ENCODE results near the gene UBAP1. TPM values are rescaled to one million over a fixed set of nuclear protein-coding genes. Genes with fewer than 3 reads are reported as not detected.

The UBAP1 gene
- total RNA-seq, 2 donors from 2014 or later = 36.4 to 39.8 TPM

- Histone ChIP-seq H3K36me3 (ENCODE audit: control insufficient read depth, insufficient read depth, low read length) (peaks cover 31% of the 10 kb centered on the region), H3K27me3 (ENCODE audit: control insufficient read depth, insufficient read depth, low read length, poor library complexity, severe bottlenecking) (no peaks in the 10 kb centered on the region), H3K4me1 (ENCODE audit: control insufficient read depth, insufficient read depth, low read length) (peaks cover 4% of the 10 kb centered on the region), H3K4me3 (ENCODE audit: low read length) (peak overlapping the region; percentile 70), H3K27ac (ENCODE audit: low read depth, low read length) (no peak overlapping the region), H3K9me3 (ENCODE audit: control insufficient read depth, low read length) (peaks cover 4% of the 10 kb centered on the region), H3K9ac (ENCODE audit: extremely low read depth, low read length, poor library complexity, severe bottlenecking) (peak overlapping the region; percentile 13)
- Mint-ChIP-seq H3K27ac (peak overlapping the region; percentile 64), H3K4me1 (peaks cover 22% of the 10 kb centered on the region), H3K27me3 (ENCODE audit: insufficient read depth) (no peaks in the 10 kb centered on the region), H3K4me3 (no peak overlapping the region), H3K36me3 (ENCODE audit: low read depth) (peaks cover 25% of the 10 kb centered on the region), H3K9me3 (no peaks in the 10 kb centered on the region)
- TF ChIP-seq CTCF (conservative IDR thresholded peaks at IDR 0.05) = no peak
- DNase-seq = no peak
- 82 to 88% methylated on average over 1 to 3 of the region's 3 CpGs for WGBS, 2 experiments (ENCODE audit: insufficient coverage in 1 of 2, insufficient read length in 1 of 2)
These were observed 7.1 kb downstream of the UBAP1 start for GRCh38 chr9:34185778-34186551.

GRCh38 chr9:34187891-34188240 lies 9.0 kb downstream of the UBAP1 start:
- H3K4me1 ChIP-seq (ENCODE audit: control insufficient read depth, insufficient read depth, low read length) = peaks cover 7% of the 10 kb centered on the region
- no peaks in the 10 kb centered on the region for H3K27me3 Mint-ChIP-seq (ENCODE audit: insufficient read depth)
- H3K4me1 Mint-ChIP-seq = peaks cover 29% of the 10 kb centered on the region
- peaks cover 4% of the 10 kb centered on the region for H3K9me3 ChIP-seq (ENCODE audit: control insufficient read depth, low read length)
- WGBS, 2 experiments (ENCODE audit: insufficient coverage in 1 of 2, insufficient read length in 1 of 2) = 100% methylated on average over 1 of the region's 1 CpG; no CpG with 5 or more reads in 1 of the 2 experiments
- no peaks in the 10 kb centered on the region for H3K27me3 ChIP-seq (ENCODE audit: control insufficient read depth, insufficient read depth, low read length, poor library complexity, severe bottlenecking)
- no peak for TF ChIP-seq CTCF (conservative IDR thresholded peaks at IDR 0.05)
- H3K36me3 ChIP-seq (ENCODE audit: control insufficient read depth, insufficient read depth, low read length) = peaks cover 23% of the 10 kb centered on the region
- no peak overlapping the region for H3K4me3 Mint-ChIP-seq
- no peak overlapping the region for H3K9ac ChIP-seq (ENCODE audit: extremely low read depth, low read length, poor library complexity, severe bottlenecking)
- H3K4me3 ChIP-seq (ENCODE audit: low read length) = no peak overlapping the region
- peaks cover 18% of the 10 kb centered on the region for H3K36me3 Mint-ChIP-seq (ENCODE audit: low read depth)
- DNase-seq = no peak
- H3K9me3 Mint-ChIP-seq = no peaks in the 10 kb centered on the region
- H3K27ac ChIP-seq (ENCODE audit: low read depth, low read length) = no peak overlapping the region
- no peak overlapping the region for H3K27ac Mint-ChIP-seq

- H3K27me3 ChIP-seq (ENCODE audit: control insufficient read depth, insufficient read depth, low read length, poor library complexity, severe bottlenecking) = no peaks in the 10 kb centered on the region
- Mint-ChIP-seq H3K4me3 (peak overlapping the region; percentile 40), H3K4me1 (peaks cover 29% of the 10 kb centered on the region), H3K27me3 (ENCODE audit: insufficient read depth) (no peaks in the 10 kb centered on the region), H3K9me3 (no peaks in the 10 kb centered on the region), H3K27ac (peak overlapping the region; percentile 93), H3K36me3 (ENCODE audit: low read depth) (peaks cover 10% of the 10 kb centered on the region)
- H3K36me3 ChIP-seq (ENCODE audit: control insufficient read depth, insufficient read depth, low read length) = peaks cover 4% of the 10 kb centered on the region
- TF ChIP-seq CTCF (conservative IDR thresholded peaks at IDR 0.05) = peak; percentile 68
- peak overlapping the region; percentile 54 for H3K9ac ChIP-seq (ENCODE audit: extremely low read depth, low read length, poor library complexity, severe bottlenecking)
- H3K4me1 ChIP-seq (ENCODE audit: control insufficient read depth, insufficient read depth, low read length) = peaks cover 3% of the 10 kb centered on the region
- 46 to 53% methylated on average over 4 to 5 of the region's 5 CpGs for WGBS, 2 experiments (ENCODE audit: insufficient coverage in 1 of 2, insufficient read length in 1 of 2)
- DNase-seq = peak; percentile 59
- H3K9me3 ChIP-seq (ENCODE audit: control insufficient read depth, low read length) = no peaks in the 10 kb centered on the region
- peak overlapping the region; percentile 74 for H3K4me3 ChIP-seq (ENCODE audit: low read length)
- peak overlapping the region; percentile 16 for H3K27ac ChIP-seq (ENCODE audit: low read depth, low read length)
These were observed 12.4 kb downstream of the UBAP1 start for GRCh38 chr9:34190996-34191892.

Data from endodermal cell (in vitro differentiated cells).